OCI-LY1 (cell line): Measurements from ENCODE around the gene FAM50A.

Source experiments
- H2AFZ ChIP-seq: fragments of 200-600 bp; sonication (generic), shearing (Covaris generic); 2 replicates; pipeline ENCODE4 v1.6.0; 2014; ENCODE audit warnings: antibody characterized with exemption, mild to moderate bottlenecking, low read length
- H3F3A ChIP-seq: fragments of 200-600 bp; sonication (generic), shearing (Covaris generic); 2 replicates; pipeline ENCODE4 v1.6.0; 2014; ENCODE audit warnings: mild to moderate bottlenecking, antibody characterized with exemption, low read length, moderate library complexity; ENCODE audit not compliant: insufficient read depth
- H3K27ac ChIP-seq: fragments of 200-600 bp; sonication (generic); 2 replicates; pipeline ENCODE4 v1.5.1; 2014; ENCODE audit warnings: low read length, mixed run types, mild to moderate bottlenecking, low read depth; ENCODE audit not compliant: poor library complexity, severe bottlenecking
- H3K27me3 ChIP-seq: fragments of 200-600 bp; sonication (generic); 2 replicates; pipeline ENCODE4 v1.6.0; 2014; ENCODE audit warnings: antibody characterized with exemption, mild to moderate bottlenecking, low read length, moderate library complexity; ENCODE audit not compliant: insufficient read depth
- H3K36me3 ChIP-seq: fragments of 200-600 bp; sonication (generic); 2 replicates; pipeline ENCODE4 v1.6.1; 2014; ENCODE audit warnings: mild to moderate bottlenecking, antibody characterized with exemption, low read length, moderate library complexity, mixed read lengths; ENCODE audit not compliant: insufficient read depth
- H3K4me1 ChIP-seq: fragments of 200-600 bp; sonication (generic); 2 replicates; pipeline ENCODE4 v1.5.1; 2014; ENCODE audit warnings: mild to moderate bottlenecking, low read length, moderate library complexity; ENCODE audit not compliant: insufficient read depth, severe bottlenecking
- H3K4me2 ChIP-seq: fragments of 200-600 bp; sonication (generic), shearing (Covaris generic); 2 replicates; pipeline ENCODE4 v1.6.1; 2014; ENCODE audit warnings: low read length
- H3K4me3 ChIP-seq: fragments of 200-600 bp; sonication (generic); 2 replicates; pipeline ENCODE4 v1.5.1; 2014; ENCODE audit warnings: low read length, low read depth, mild to moderate bottlenecking, mixed read lengths; ENCODE audit not compliant: poor library complexity, severe bottlenecking
- H3K79me2 ChIP-seq: fragments of 200-600 bp; shearing (Covaris generic); 2 replicates; pipeline ENCODE4 v1.6.1; 2016; ENCODE audit warnings: mixed run types, low read length, mixed read lengths; ENCODE audit not compliant: insufficient read depth
- H3K9ac ChIP-seq: fragments of 200-600 bp; sonication (generic), shearing (Covaris generic); 2 replicates; pipeline ENCODE4 v1.6.1; 2014; ENCODE audit warnings: mild to moderate bottlenecking, low read length, mixed read lengths
- H3K9me2 ChIP-seq: fragments of 200-600 bp; sonication (generic), shearing (Covaris generic); 2 replicates; pipeline ENCODE4 v1.6.1; 2014; ENCODE audit warnings: low read depth, mild to moderate bottlenecking, low read length, mixed read lengths
- H3K9me3 ChIP-seq: fragments of 200-600 bp; shearing (Covaris generic); 2 replicates; pipeline ENCODE4 v1.6.1; 2014; ENCODE audit warnings: low read length, mixed read lengths
- H4K20me1 ChIP-seq: fragments of 200-600 bp; sonication (generic), shearing (Covaris generic); 2 replicates; pipeline ENCODE4 v1.6.0; 2016; ENCODE audit warnings: mild to moderate bottlenecking, low read length; ENCODE audit not compliant: insufficient read depth
- EZH2 ChIP-seq: fragments of 200-600 bp; sonication (generic), shearing (Covaris generic); IDR thresholded peaks from 2 replicates; pipeline ENCODE4 v1.8.0; 2017; ENCODE audit warnings: borderline replicate concordance, mixed run types, mild to moderate bottlenecking, antibody characterized with exemption, low read length, moderate library complexity, mixed read lengths
- TF ChIP-seq, protein P1 (sequence below): fragments of 200-600 bp; sonication (generic), shearing (Covaris generic); IDR thresholded peaks from 2 replicates; pipeline ENCODE4 v1.5.1; 2017; ENCODE audit warnings: mild to moderate bottlenecking, antibody characterized with exemption, low read length, moderate library complexity, mixed read lengths

The FAM50A gene

DNA sequence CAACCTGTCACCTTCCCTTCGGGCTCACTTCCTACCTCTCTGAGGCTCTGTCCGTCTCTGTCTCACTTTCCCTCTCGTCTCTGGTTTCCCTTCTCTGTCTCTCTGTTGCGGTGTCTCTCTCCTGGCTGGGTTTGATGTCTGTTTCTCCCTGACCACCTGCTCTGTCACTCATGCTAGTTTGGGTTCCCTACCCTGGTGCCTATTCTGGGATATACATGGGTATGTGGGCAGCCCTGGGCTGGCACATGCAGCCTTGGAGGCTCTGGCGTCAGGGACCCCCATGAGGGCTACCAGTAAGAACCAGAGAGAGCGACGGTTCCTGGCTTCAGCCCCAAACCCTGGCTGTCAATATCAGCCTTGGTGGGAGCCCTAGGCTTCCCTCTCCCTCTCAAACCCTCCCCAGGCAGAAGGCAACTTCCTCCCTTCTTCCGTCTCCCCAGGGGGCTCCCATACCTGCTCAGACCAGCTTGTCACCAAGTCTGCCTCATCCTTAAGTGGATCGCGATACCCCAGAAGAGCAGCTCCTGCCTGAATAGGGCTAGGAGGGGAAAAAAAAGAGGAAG is 35.2 kb upstream of the FAM50A start:
- H3K36me3 ChIP-seq = no peaks in the 10 kb centered on the region
- no peaks in the 10 kb centered on the region for H3K27me3 ChIP-seq
- peak overlapping the region; percentile 90 for H3K4me2 ChIP-seq
- no peaks in the 10 kb centered on the region for H3K9me2 ChIP-seq
- H4K20me1 ChIP-seq = no peaks in the 10 kb centered on the region
- H3K27ac ChIP-seq = peak overlapping the region; percentile 86
- no peaks in the 10 kb centered on the region for H3K9me3 ChIP-seq
- peak overlapping the region; percentile 63 for H3K4me3 ChIP-seq
- H2AFZ ChIP-seq = no peak overlapping the region
- H3K9ac ChIP-seq = peak overlapping the region; percentile 68
- no peak for TF ChIP-seq EZH2
- TF ChIP-seq, protein P1, sequence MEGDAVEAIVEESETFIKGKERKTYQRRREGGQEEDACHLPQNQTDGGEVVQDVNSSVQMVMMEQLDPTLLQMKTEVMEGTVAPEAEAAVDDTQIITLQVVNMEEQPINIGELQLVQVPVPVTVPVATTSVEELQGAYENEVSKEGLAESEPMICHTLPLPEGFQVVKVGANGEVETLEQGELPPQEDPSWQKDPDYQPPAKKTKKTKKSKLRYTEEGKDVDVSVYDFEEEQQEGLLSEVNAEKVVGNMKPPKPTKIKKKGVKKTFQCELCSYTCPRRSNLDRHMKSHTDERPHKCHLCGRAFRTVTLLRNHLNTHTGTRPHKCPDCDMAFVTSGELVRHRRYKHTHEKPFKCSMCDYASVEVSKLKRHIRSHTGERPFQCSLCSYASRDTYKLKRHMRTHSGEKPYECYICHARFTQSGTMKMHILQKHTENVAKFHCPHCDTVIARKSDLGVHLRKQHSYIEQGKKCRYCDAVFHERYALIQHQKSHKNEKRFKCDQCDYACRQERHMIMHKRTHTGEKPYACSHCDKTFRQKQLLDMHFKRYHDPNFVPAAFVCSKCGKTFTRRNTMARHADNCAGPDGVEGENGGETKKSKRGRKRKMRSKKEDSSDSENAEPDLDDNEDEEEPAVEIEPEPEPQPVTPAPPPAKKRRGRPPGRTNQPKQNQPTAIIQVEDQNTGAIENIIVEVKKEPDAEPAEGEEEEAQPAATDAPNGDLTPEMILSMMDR = no peak
- H3K79me2 ChIP-seq = no peaks in the 10 kb centered on the region
- H3K4me1 ChIP-seq = peaks cover 32% of the 10 kb centered on the region
- H3F3A ChIP-seq = no peaks in the 10 kb centered on the region

DNA sequence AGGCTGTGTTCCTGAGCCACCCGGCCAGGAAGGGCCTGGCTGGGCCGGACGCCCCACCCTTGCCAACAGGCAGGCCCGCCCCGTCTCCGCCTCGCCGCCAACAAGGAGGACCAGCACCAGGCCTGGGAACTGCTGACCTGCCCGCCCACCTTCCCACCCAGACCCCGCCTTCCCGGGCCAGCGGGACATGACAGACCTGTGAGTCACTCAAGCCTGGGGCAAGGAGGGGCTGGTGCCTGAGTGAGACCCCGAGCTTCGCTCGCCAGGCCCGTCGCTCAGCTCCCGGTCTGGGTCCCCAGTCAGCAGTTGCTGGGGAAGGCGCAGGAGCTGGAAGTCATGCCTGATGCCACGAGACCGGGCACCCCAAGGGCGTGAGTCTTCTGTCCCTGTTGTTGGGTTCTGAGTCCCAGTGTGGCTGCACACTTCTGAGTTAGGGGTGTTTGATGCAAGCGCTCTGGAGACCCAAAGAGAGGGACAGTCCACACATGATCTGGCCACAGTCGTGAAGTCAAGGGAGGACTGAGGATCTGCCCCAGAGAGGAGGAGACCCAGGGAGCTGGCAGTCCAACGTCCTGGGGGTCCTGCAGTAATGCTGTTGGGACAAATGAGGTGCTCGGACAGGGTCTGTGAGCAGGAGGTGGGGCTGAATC is 34.6 kb upstream of the FAM50A start, which contains the start of gene DNASE1L1:
DNASE1L1 (minus strand) TSS at position 33 of the 650 bp plus-strand sequence. CDS start 3,686 bp downstream, outside the sequence.
- no peaks in the 10 kb centered on the region for H3K79me2 ChIP-seq
- H3K36me3 ChIP-seq = no peaks in the 10 kb centered on the region
- H3K27ac ChIP-seq = peak within 1 kb of the TSS; percentile 86
- H3K9me3 ChIP-seq = no peaks in the 10 kb centered on the region
- no peak for TF ChIP-seq EZH2
- TF ChIP-seq, protein P1 = no peak
- peaks cover 32% of the 10 kb centered on the region for H3K4me1 ChIP-seq
- peak within 1 kb of the TSS; percentile 68 for H3K9ac ChIP-seq
- H3K9me2 ChIP-seq = no peaks in the 10 kb centered on the region
- H3K4me3 ChIP-seq = peak within 1 kb of the TSS; percentile 63
- no peaks in the 10 kb centered on the region for H3K27me3 ChIP-seq
- no peaks in the 10 kb centered on the region for H3F3A ChIP-seq
- H2AFZ ChIP-seq = no peak within 1 kb of the TSS
- no peaks in the 10 kb centered on the region for H4K20me1 ChIP-seq
- H3K4me2 ChIP-seq = peak within 1 kb of the TSS; percentile 90

DNA sequence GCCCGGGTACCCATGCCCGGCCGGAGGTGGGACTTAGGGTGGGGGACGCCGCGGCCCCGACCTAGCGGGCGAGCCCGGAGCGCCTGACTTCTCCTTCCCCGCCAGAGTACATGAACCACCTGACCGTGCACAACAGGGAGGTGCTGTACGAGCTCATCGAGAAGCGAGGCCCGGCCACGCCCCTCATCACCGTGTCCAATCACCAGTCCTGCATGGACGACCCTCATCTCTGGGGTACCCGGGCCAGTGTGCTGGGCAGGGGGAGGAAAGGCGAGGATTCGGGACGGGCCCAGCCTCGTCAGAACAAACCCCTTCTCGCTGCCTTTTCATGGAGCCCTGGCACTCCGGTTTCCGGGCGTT is 32.0 kb upstream of the FAM50A start:
- Histone ChIP-seq H3K79me2 (no peaks in the 10 kb centered on the region), H3K4me3 (peak overlapping the region; percentile 75), H3K9ac (peak overlapping the region; percentile 85), H3K4me1 (peaks cover 32% of the 10 kb centered on the region), H3K9me2 (no peaks in the 10 kb centered on the region), H2AFZ (no peak overlapping the region), H3K27ac (peak overlapping the region; percentile 72), H3K36me3 (no peaks in the 10 kb centered on the region), H4K20me1 (no peaks in the 10 kb centered on the region), H3F3A (no peaks in the 10 kb centered on the region), H3K4me2 (peak overlapping the region; percentile 86), H3K27me3 (no peaks in the 10 kb centered on the region), H3K9me3 (no peaks in the 10 kb centered on the region)
- no peak for TF ChIP-seq EZH2
- TF ChIP-seq, protein P1 = no peak
